Measurements from ENCODE around the gene XK. TPM values are rescaled to one million over a fixed set of nuclear protein-coding genes. Genes with fewer than 3 reads are reported as not detected.

The XK gene
- total RNA-seq, 1 experiment from 2014 or later, result 0.04 TPM

Other genes with a start within 250 kb of the XK start
- gene LANCL3, start 114.1 kb upstream of the XK start, total RNA-seq (2014; rRNA removed; shearing (Covaris generic); ENCODE audit: low replicate concordance), result not detected in 2 replicates
- 13.4 and 14.4 TPM in 2 replicates for gene CYBB, start 94.3 kb downstream of the XK start, total RNA-seq (2014; rRNA removed; shearing (Covaris generic); ENCODE audit: low replicate concordance)
- 22.5 and 33.5 TPM in 2 replicates for gene DYNLT3, start 161.8 kb downstream of the XK start, total RNA-seq (2014; rRNA removed; shearing (Covaris generic); ENCODE audit: low replicate concordance)

Measured in Karpas-422 (cell line).